Neuronal stem cell (in vitro differentiated cells): ENCODE measurements around the gene CCL26.
"Not testable (repeated sequence)": the region's sequence is repeated elsewhere in the genome, so short reads cannot be mapped to it uniquely, and the experiment has no call there.

Experiments used
- DNase-seq: peaks from one replicate; pipeline ENCODE4 v3.0.0-alpha.2; 2013; ENCODE audit warnings: low spot score
- H2AFZ ChIP-seq: one replicate; pipeline ENCODE4 v1.6.1; 2013; ENCODE audit warnings: mild to moderate bottlenecking, low read length, inconsistent platforms
- H2AK5ac ChIP-seq: 2 replicates; pipeline ENCODE4 v1.6.1; 2013; ENCODE audit warnings: low read depth, mild to moderate bottlenecking, inconsistent platforms, low read length, moderate library complexity, mixed read lengths
- H2BK120ac ChIP-seq: 2 replicates; pipeline ENCODE4 v1.6.1; 2013; ENCODE audit warnings: low read depth, mild to moderate bottlenecking, inconsistent platforms, low read length, moderate library complexity, mixed read lengths
- H2BK12ac ChIP-seq: one replicate; pipeline ENCODE4 v1.6.1; 2013; ENCODE audit warnings: low read length, inconsistent platforms
- H2BK15ac ChIP-seq: 2 replicates; pipeline ENCODE4 v1.6.1; 2013; ENCODE audit warnings: mild to moderate bottlenecking, low read length, inconsistent platforms, mixed read lengths
- H2BK5ac ChIP-seq: one replicate; pipeline ENCODE4 v1.6.1; 2013; ENCODE audit warnings: inconsistent platforms, mild to moderate bottlenecking, low read length, moderate library complexity
- H3K14ac ChIP-seq: one replicate; pipeline ENCODE4 v1.6.1; 2013; ENCODE audit warnings: low read length, inconsistent platforms
- H3K18ac ChIP-seq: 2 replicates; pipeline ENCODE4 v1.6.1; 2013; ENCODE audit warnings: low read length, inconsistent platforms
- H3K23ac ChIP-seq: 2 replicates; pipeline ENCODE4 v1.6.1; 2013; ENCODE audit warnings: low read depth, mild to moderate bottlenecking, mixed read lengths, low read length, inconsistent platforms; ENCODE audit not compliant: poor library complexity
- H3K27ac ChIP-seq: replicated peaks from 3 replicates; pipeline ENCODE4 v1.5.1; 2013; ENCODE audit warnings: low read length, inconsistent platforms
- H3K27me3 ChIP-seq, 3 experiments: 2 replicates each; pipeline ENCODE4 v1.6.1; 2013; ENCODE audit warnings: low read length in 3 of 3, mild to moderate bottlenecking in 2 of 3, inconsistent platforms in 1 of 3, low read depth in 1 of 3, mixed read lengths in 1 of 3, moderate library complexity in 1 of 3; ENCODE audit not compliant: control insufficient read depth in 3 of 3, insufficient read depth in 3 of 3
- H3K36me3 ChIP-seq, 2 donors: replicated peaks in 1 of 2; 2 replicates each; pipeline ENCODE4 v1.6.1; 2013; ENCODE audit warnings: low read length in 2 of 2; ENCODE audit not compliant: control insufficient read depth in 2 of 2, insufficient read depth in 2 of 2
- H3K4ac ChIP-seq: 2 replicates; pipeline ENCODE4 v1.6.1; 2013; ENCODE audit warnings: inconsistent platforms, mild to moderate bottlenecking, low read length, moderate library complexity
- H3K4me1 ChIP-seq, 2 donors: 1 replicate in 1 of 2; 2 replicates in 1 of 2; pipeline ENCODE4 v1.6.1; 2013; ENCODE audit warnings: low read length in 2 of 2, low read depth in 1 of 2; ENCODE audit not compliant: control insufficient read depth in 2 of 2, insufficient read depth in 1 of 2
- H3K4me2 ChIP-seq: one replicate; pipeline ENCODE4 v1.6.1; 2013; ENCODE audit warnings: mild to moderate bottlenecking, low read length, inconsistent platforms; ENCODE audit not compliant: insufficient read depth, poor library complexity, severe bottlenecking
- H3K4me3 ChIP-seq, 2 donors: 2 replicates each; pipeline ENCODE4 v1.5.1; 2013; ENCODE audit warnings: low read length in 2 of 2, mild to moderate bottlenecking in 2 of 2, inconsistent platforms in 1 of 2, moderate library complexity in 1 of 2
- H3K79me1 ChIP-seq: one replicate; pipeline ENCODE4 v1.6.1; 2013; ENCODE audit warnings: low read depth, mild to moderate bottlenecking, inconsistent platforms, low read length, moderate library complexity
- H3K9ac ChIP-seq: one replicate; pipeline ENCODE4 v1.6.1; 2013; ENCODE audit warnings: mild to moderate bottlenecking, low read depth, low read length, inconsistent platforms; ENCODE audit not compliant: poor library complexity
- H3K9me3 ChIP-seq, 2 donors: replicated peaks in 1 of 2; 2 replicates each; pipeline versions ENCODE3 to v1.6.1; 2013; ENCODE audit warnings: low read length in 2 of 2, mild to moderate bottlenecking in 2 of 2, inconsistent platforms in 1 of 2, low read depth in 1 of 2, mixed read lengths in 1 of 2, moderate library complexity in 1 of 2; ENCODE audit not compliant: control insufficient read depth in 2 of 2, insufficient read depth in 1 of 2
- H4K8ac ChIP-seq: one replicate; pipeline ENCODE4 v1.6.1; 2013; ENCODE audit warnings: low read depth, mild to moderate bottlenecking, inconsistent platforms, low read length, moderate library complexity
- H4K91ac ChIP-seq: one replicate; pipeline ENCODE4 v1.6.1; 2013; ENCODE audit warnings: low read length, low read depth, mild to moderate bottlenecking, inconsistent platforms; ENCODE audit not compliant: poor library complexity
- WGBS, 2 donors: extraction: QIAGEN DNeasy Blood & Tissue Kit; methylation state at CpG; one replicate each; pipeline ENCODE4 v1.1.7; 2013; ENCODE audit warnings: missing lambda C conversion rate in 2 of 2, mixed read lengths in 1 of 2; ENCODE audit not compliant: insufficient read length in 2 of 2, insufficient replicate concordance in 1 of 2; ENCODE audit errors: extremely low coverage in 2 of 2; 5-methylcytosine and 5-hydroxymethylcytosine counted together

Gene CCL26

GRCh38 chr7:75761801-75762200, 10.2 kb downstream of the CCL26 start:
- not testable (repeated sequence) for H4K8ac ChIP-seq, H3K18ac ChIP-seq, H3K23ac ChIP-seq, H3K4me2 ChIP-seq, H3K36me3 ChIP-seq, H3K4ac ChIP-seq, H4K91ac ChIP-seq, H3K4me3 ChIP-seq, H2BK15ac ChIP-seq, H2AFZ ChIP-seq, H3K79me1 ChIP-seq, H3K14ac ChIP-seq, H2BK5ac ChIP-seq, H3K9ac ChIP-seq, H3K27ac ChIP-seq, H2BK120ac ChIP-seq, H3K9me3 ChIP-seq, H2BK12ac ChIP-seq, H3K4me1 ChIP-seq, H3K27me3 ChIP-seq, H2AK5ac ChIP-seq, DNase-seq
- WGBS, 2 donors, result no CpG with 5 or more reads among the region's 3 CpGs

GRCh38 chr7:75758491-75758890, 13.5 kb downstream of the CCL26 start:
- H2AK5ac ChIP-seq, result no peak overlapping the region
- no peaks in the 10 kb centered on the region for H3K36me3 ChIP-seq
- H4K8ac ChIP-seq, result no peak overlapping the region
- peaks cover 0 to 2% of the 10 kb centered on the region in 2 donors for H3K4me1 ChIP-seq
- H3K9me3 ChIP-seq, result peaks cover 0 to 2% of the 10 kb centered on the region in 2 donors
- no peak overlapping the region for H3K4me3 ChIP-seq
- H3K23ac ChIP-seq, result no peak overlapping the region
- H3K79me1 ChIP-seq, result no peaks in the 10 kb centered on the region
- H2BK12ac ChIP-seq, result no peak overlapping the region
- H4K91ac ChIP-seq, result no peak overlapping the region
- H2BK15ac ChIP-seq, result no peak overlapping the region
- H3K9ac ChIP-seq, result no peak overlapping the region
- no peak for DNase-seq
- no peak overlapping the region for H3K18ac ChIP-seq
- H3K14ac ChIP-seq, result no peak overlapping the region
- H3K4ac ChIP-seq, result no peak overlapping the region
- H3K27ac ChIP-seq, result no peak overlapping the region
- H2BK120ac ChIP-seq, result no peak overlapping the region
- H2BK5ac ChIP-seq, result no peak overlapping the region
- no peak overlapping the region for H3K4me2 ChIP-seq
- WGBS, 2 donors, result no CpG with 5 or more reads among the region's 2 CpGs
- H2AFZ ChIP-seq, result no peak overlapping the region
- H3K27me3 ChIP-seq, result no peaks in the 10 kb centered on the region

- H2AFZ ChIP-seq, result no peak overlapping the region
- peaks cover 0 to 2% of the 10 kb centered on the region in 2 donors for H3K9me3 ChIP-seq
- H3K14ac ChIP-seq, result no peak overlapping the region
- H3K4ac ChIP-seq, result no peak overlapping the region
- no peak overlapping the region for H4K8ac ChIP-seq
- H3K4me1 ChIP-seq, result peaks cover 0 to 2% of the 10 kb centered on the region in 2 donors
- no peak overlapping the region for H3K4me3 ChIP-seq
- no peak overlapping the region for H3K23ac ChIP-seq
- no peak overlapping the region for H2BK5ac ChIP-seq
- WGBS, 2 donors, result no CpG with 5 or more reads among the region's 7 CpGs
- no peak overlapping the region for H3K18ac ChIP-seq
- H3K27me3 ChIP-seq, result no peaks in the 10 kb centered on the region
- H3K36me3 ChIP-seq, result no peaks in the 10 kb centered on the region
- H3K9ac ChIP-seq, result no peak overlapping the region
- H3K27ac ChIP-seq, result no peak overlapping the region
- H2AK5ac ChIP-seq, result no peak overlapping the region
- H3K79me1 ChIP-seq, result no peaks in the 10 kb centered on the region
- no peak overlapping the region for H2BK12ac ChIP-seq
- no peak overlapping the region for H3K4me2 ChIP-seq
- H2BK15ac ChIP-seq, result no peak overlapping the region
- no peak overlapping the region for H4K91ac ChIP-seq
- DNase-seq, result no peak
- no peak overlapping the region for H2BK120ac ChIP-seq
Measured at GRCh38 chr7:75757860-75758259, 14.2 kb downstream of the CCL26 start.

GRCh38 chr7:75756991-75757676, 14.9 kb downstream of the CCL26 start:
- H2AFZ ChIP-seq, result no peak overlapping the region
- H2BK12ac ChIP-seq, result no peak overlapping the region
- H2BK15ac ChIP-seq, result no peak overlapping the region
- H3K9ac ChIP-seq, result no peak overlapping the region
- no peak overlapping the region for H3K14ac ChIP-seq
- H3K79me1 ChIP-seq, result no peaks in the 10 kb centered on the region
- no peak overlapping the region for H3K27ac ChIP-seq
- no CpG with 5 or more reads among the region's 6 CpGs for WGBS, 2 donors
- no peaks in the 10 kb centered on the region for H3K36me3 ChIP-seq
- H2BK5ac ChIP-seq, result no peak overlapping the region
- H3K4me1 ChIP-seq, result peaks cover 0 to 2% of the 10 kb centered on the region in 2 donors
- H3K27me3 ChIP-seq, result no peaks in the 10 kb centered on the region
- DNase-seq, result no peak
- H3K9me3 ChIP-seq, result peaks cover 0 to 2% of the 10 kb centered on the region in 2 donors
- H3K4me3 ChIP-seq, result no peak overlapping the region
- H2BK120ac ChIP-seq, result no peak overlapping the region
- no peak overlapping the region for H3K23ac ChIP-seq
- H3K18ac ChIP-seq, result no peak overlapping the region
- H3K4me2 ChIP-seq, result no peak overlapping the region
- H4K8ac ChIP-seq, result no peak overlapping the region
- no peak overlapping the region for H3K4ac ChIP-seq
- H4K91ac ChIP-seq, result no peak overlapping the region
- no peak overlapping the region for H2AK5ac ChIP-seq
